ENCODE results near the gene LSM4. TPM values are rescaled to one million over a fixed set of nuclear protein-coding genes. Genes with fewer than 3 reads are reported as not detected.

LSM4 gene
- polyA plus RNA-seq, 1 donor from 2014 or later: 137 TPM

- H3K27me3 Mint-ChIP-seq: no peaks in the 10 kb centered on the region
- H3K4me1 Mint-ChIP-seq: peaks cover 11 to 22% (median 15%) of the 10 kb centered on the region in 3 donors
- H3K27ac Mint-ChIP-seq: peak overlapping the region in 2 of 3 donors; percentile 14 to 85
- H3K9me3 Mint-ChIP-seq: no peaks in the 10 kb centered on the region
- H3K36me3 Mint-ChIP-seq: peaks cover 2% of the 10 kb centered on the region
- H3K4me3 Mint-ChIP-seq: no peak overlapping the region
Observed at GRCh38 chr19:18310118-18310909, 12.6 kb downstream of the LSM4 start.

DNA sequence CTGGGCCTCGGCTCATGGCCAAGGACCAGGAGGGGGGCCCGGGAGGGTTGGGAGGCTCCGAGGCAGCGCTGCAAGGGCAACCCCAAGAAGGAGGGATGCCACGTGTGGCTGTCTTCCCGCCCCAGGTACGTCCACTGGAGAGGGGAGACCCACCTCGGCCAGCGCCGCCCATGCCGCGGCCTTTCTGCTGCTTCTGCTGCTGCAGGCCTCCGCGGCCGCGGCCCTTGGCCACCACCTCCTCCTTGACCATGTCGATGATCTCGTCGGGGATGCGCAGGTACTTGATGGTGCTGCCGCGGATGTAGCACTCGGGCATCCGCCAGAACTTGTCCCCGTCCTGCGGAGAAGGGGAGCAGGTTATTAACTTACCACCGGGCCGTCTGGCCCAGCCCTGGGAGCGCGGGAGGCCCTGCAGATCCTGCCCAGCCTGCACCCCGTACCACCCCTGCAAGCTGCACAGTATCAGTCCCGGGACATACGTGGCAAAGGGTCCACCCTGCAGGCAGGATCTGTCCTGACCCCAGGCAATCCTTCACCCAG is 13.3 kb downstream of the LSM4 start:
- H3K27ac Mint-ChIP-seq: peak overlapping the region in 1 of 3 donors; percentile 14
- H3K27me3 Mint-ChIP-seq: no peaks in the 10 kb centered on the region
- no peak overlapping the region for H3K4me3 Mint-ChIP-seq
- H3K4me1 Mint-ChIP-seq: peaks cover 14 to 29% (median 20%) of the 10 kb centered on the region in 3 donors
- no peaks in the 10 kb centered on the region for H3K9me3 Mint-ChIP-seq
- H3K36me3 Mint-ChIP-seq: peaks cover 2% of the 10 kb centered on the region

GRCh38 chr19:18308948-18309325 is 13.9 kb downstream of the LSM4 start:
- no peaks in the 10 kb centered on the region for H3K9me3 Mint-ChIP-seq
- peaks cover 2% of the 10 kb centered on the region for H3K36me3 Mint-ChIP-seq
- peaks cover 16 to 32% (median 22%) of the 10 kb centered on the region in 3 donors for H3K4me1 Mint-ChIP-seq
- peak overlapping the region in 1 of 3 donors; percentile 31 for H3K27ac Mint-ChIP-seq
- no peak overlapping the region for H3K4me3 Mint-ChIP-seq
- H3K27me3 Mint-ChIP-seq: no peaks in the 10 kb centered on the region

- Mint-ChIP-seq H3K36me3 (peaks cover 2% of the 10 kb centered on the region), H3K27ac (peak overlapping the region in 1 of 3 donors; percentile 23), H3K4me3 (no peak overlapping the region), H3K9me3 (no peaks in the 10 kb centered on the region), H3K4me1 (peaks cover 21 to 38% (median 25%) of the 10 kb centered on the region in 3 donors), H3K27me3 (no peaks in the 10 kb centered on the region)
Observed at GRCh38 chr19:18308051-18308947, 14.6 kb downstream of the LSM4 start.

DNA sequence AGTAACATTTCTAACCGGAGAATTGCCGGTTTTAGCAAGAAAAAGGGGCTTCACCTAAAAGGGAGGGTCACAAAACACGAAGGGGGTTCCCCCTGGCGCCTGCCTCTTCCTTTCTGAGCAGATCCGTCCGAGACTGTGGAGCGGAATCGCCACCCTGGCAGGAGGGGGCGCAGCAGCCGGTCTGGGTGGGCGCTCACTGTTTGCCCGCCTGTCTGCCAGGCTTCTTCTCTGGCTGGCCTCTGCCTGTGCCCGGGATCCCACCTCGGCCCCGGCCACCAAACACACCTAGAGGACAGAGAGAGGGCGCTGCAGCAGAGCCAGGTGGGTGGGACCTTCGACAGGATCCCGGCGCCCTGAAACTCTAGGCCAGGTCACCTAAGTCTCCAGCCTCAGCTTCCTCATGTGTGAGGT is 15.6 kb downstream of the LSM4 start:
- no peaks in the 10 kb centered on the region for H3K9me3 Mint-ChIP-seq
- H3K27ac Mint-ChIP-seq: peak overlapping the region; percentile 96 to 100 (median 100)
- H3K4me3 Mint-ChIP-seq: peak overlapping the region; percentile 87 to 99 (median 92)
- H3K27me3 Mint-ChIP-seq: no peaks in the 10 kb centered on the region
- H3K4me1 Mint-ChIP-seq: peaks cover 22 to 38% (median 27%) of the 10 kb centered on the region in 3 donors
- peaks cover 2% of the 10 kb centered on the region for H3K36me3 Mint-ChIP-seq

DNA sequence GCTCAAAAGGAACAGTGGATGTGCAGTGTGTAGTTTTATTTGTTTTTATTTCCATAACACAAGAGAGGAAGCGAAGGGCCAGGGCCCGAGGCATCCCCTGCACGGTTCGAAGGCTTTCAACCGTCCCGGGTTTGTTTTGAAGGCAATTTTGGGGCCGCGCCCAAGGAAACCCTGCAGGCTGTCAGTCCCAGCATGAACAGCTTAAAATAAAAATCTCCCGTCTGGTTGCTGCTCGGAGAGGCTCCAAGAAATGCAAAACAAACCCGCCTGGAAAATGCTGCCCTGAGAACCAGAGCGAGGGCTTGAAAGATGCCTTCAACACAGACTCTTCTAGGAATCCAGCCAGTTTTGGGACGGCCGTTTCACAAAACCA is 16.0 kb downstream of the LSM4 start:
- Mint-ChIP-seq H3K4me1 (peaks cover 22 to 38% (median 27%) of the 10 kb centered on the region in 3 donors), H3K4me3 (peak overlapping the region; percentile 87 to 99 (median 92)), H3K27ac (peak overlapping the region; percentile 96 to 100 (median 100)), H3K27me3 (no peaks in the 10 kb centered on the region), H3K36me3 (peaks cover 2% of the 10 kb centered on the region), H3K9me3 (no peaks in the 10 kb centered on the region)

GRCh38 chr19:18306209-18306887 is 16.5 kb downstream of the LSM4 start:
- Mint-ChIP-seq H3K4me1 (peaks cover 22 to 38% (median 27%) of the 10 kb centered on the region in 3 donors), H3K27ac (peak overlapping the region; percentile 96 to 100 (median 100)), H3K36me3 (peaks cover 2% of the 10 kb centered on the region), H3K27me3 (no peaks in the 10 kb centered on the region), H3K4me3 (peak overlapping the region; percentile 87 to 99 (median 92)), H3K9me3 (no peaks in the 10 kb centered on the region)

- Mint-ChIP-seq H3K9me3 (no peaks in the 10 kb centered on the region), H3K27ac (peak overlapping the region; percentile 96 to 100 (median 100)), H3K36me3 (peaks cover 2% of the 10 kb centered on the region), H3K4me3 (peak overlapping the region; percentile 87 to 99 (median 92)), H3K4me1 (peaks cover 22 to 38% (median 27%) of the 10 kb centered on the region in 3 donors), H3K27me3 (no peaks in the 10 kb centered on the region)
Observed at GRCh38 chr19:18304458-18305310, 18.2 kb downstream of the LSM4 start.

DNA sequence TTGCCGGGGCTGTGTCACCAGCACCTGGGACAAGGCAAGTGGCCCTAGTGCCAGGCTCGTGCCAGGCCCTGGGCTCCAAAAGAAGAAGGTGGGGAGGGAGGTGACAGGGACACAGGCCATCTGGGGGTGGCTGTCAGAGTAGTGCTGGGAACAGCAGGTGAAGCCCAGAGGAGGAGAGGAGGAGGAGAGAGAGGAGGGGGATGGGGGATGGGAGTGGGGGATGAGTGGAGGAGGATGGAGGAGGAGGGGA is 18.7 kb downstream of the LSM4 start:
- Mint-ChIP-seq H3K9me3 (no peaks in the 10 kb centered on the region), H3K27ac (peak overlapping the region; percentile 96 to 100 (median 100)), H3K4me3 (peak overlapping the region; percentile 87 to 99 (median 92)), H3K36me3 (peaks cover 2% of the 10 kb centered on the region), H3K4me1 (peaks cover 22 to 38% (median 27%) of the 10 kb centered on the region in 3 donors), H3K27me3 (no peaks in the 10 kb centered on the region)

- no peaks in the 10 kb centered on the region for H3K36me3 Mint-ChIP-seq
Observed at GRCh38 chr19:18301718-18302111, 21.2 kb downstream of the LSM4 start.

DNA sequence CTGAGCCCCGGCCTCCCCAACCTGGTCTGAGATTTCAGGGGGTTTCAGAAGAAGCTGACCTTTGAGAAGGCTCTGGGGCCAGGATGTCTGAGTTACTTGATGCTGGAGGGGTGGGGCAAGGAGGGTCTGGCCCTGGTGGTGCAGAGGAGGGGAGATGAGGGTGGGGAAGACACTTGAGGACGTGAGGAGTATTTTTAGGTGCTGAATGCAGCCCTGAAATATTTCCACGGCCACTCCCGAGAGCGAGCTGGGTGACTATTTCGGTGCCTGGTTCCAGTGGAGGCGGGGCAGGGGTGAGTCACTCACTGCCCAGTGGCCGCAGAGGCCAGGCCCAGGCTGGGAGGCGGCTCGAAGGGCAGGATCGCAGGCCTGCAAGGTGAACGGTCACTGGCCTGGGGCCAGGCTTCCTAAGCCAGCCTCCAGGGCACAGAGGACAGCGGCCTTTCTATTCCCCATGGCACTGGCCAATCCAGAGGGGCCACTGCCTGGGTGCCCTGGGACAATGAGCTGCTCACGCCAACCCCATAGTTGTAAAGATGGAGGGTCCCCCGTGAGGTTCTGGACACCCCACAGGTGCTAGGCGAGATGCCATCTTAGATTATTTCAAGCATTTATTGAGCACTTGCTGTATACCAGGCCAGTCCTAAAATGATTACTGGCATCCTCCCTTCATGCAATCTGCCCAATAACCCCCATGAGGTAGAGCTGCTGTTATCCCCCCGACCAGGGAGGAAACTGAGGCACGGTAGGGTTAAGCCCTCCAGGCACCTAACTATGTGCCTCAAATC is 21.8 kb downstream of the LSM4 start:
- H3K9me3 Mint-ChIP-seq: no peaks in the 10 kb centered on the region
- H3K27me3 Mint-ChIP-seq: no peaks in the 10 kb centered on the region
- H3K27ac Mint-ChIP-seq: peak overlapping the region in 1 of 3 donors; percentile 53
- H3K36me3 Mint-ChIP-seq: no peaks in the 10 kb centered on the region
- H3K4me1 Mint-ChIP-seq: peaks cover 14 to 25% (median 15%) of the 10 kb centered on the region in 3 donors
- H3K4me3 Mint-ChIP-seq: peak overlapping the region in 2 of 4 donors; percentile 37 to 73

More at GRCh38 chr19:18301718-18302111, 21.2 kb downstream of the LSM4 start:
- peaks cover 16 to 31% (median 19%) of the 10 kb centered on the region in 3 donors for H3K4me1 Mint-ChIP-seq
- peak overlapping the region in 1 of 4 donors; percentile 73 for H3K4me3 Mint-ChIP-seq
- no peaks in the 10 kb centered on the region for H3K9me3 Mint-ChIP-seq
- H3K27ac Mint-ChIP-seq: peak overlapping the region in 2 of 3 donors; percentile 53 to 78
- no peaks in the 10 kb centered on the region for H3K27me3 Mint-ChIP-seq

- Mint-ChIP-seq H3K4me1 (peaks cover 8 to 10% (median 9%) of the 10 kb centered on the region in 3 donors), H3K4me3 (no peak overlapping the region), H3K36me3 (no peaks in the 10 kb centered on the region), H3K27ac (peak overlapping the region in 1 of 3 donors; percentile 93), H3K9me3 (no peaks in the 10 kb centered on the region), H3K27me3 (no peaks in the 10 kb centered on the region)
Observed at GRCh38 chr19:18299654-18300053, 23.2 kb downstream of the LSM4 start.

DNA sequence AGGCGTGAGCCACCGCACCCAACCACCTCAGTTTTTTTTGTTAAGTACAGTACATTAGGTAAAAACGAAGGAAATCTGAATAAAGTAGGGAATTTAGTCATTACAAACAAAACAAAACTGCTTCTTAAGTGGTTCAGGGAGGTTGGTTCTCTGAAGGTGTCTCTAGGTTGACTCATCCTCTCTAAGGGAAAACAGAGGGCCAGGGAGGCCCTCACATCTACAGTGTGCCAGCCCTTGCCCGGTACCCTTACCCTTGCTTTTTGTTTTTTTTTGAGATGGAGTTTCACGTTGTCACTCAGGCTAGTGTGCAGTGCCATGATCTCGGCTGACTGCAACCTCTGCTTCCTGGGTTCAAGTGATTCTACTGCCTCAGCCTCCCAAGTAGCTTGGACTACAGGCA is 24.3 kb downstream of the LSM4 start:
- Mint-ChIP-seq H3K27ac (peak overlapping the region in 1 of 3 donors; percentile 93), H3K9me3 (no peaks in the 10 kb centered on the region)

More for the DNA sequence above, 24.3 kb downstream of the LSM4 start:
- peaks cover 3 to 10% (median 9%) of the 10 kb centered on the region in 3 donors for H3K4me1 Mint-ChIP-seq
- H3K4me3 Mint-ChIP-seq: peak overlapping the region in 1 of 4 donors; percentile 20
- H3K27me3 Mint-ChIP-seq: no peaks in the 10 kb centered on the region
- no peaks in the 10 kb centered on the region for H3K36me3 Mint-ChIP-seq
